ENCODE measurements around the gene UROD.

The UROD gene

DNA sequence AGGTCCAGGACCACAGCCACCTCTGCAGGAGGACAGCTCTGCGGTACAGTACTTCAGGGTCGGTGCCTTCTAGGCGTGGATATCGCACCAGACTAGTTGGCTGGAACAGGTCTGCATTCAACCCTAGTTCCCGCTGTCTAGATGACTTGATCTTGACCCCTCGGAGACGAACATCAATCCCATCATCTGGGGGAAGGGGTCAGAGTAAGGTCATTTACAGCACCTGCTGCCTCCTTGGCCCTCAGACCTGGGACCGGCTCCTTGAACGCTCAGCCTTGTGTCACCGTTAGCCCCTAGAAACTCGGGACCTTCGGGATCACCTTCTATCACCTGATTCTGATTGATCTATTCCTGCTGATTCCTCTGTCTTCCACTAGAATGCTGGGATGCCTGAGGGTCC lies 3.5 kb upstream of the UROD start:
- DNase-seq (ENCODE audit: low read depth in 4 of 4, low spot score in 1 of 4): no peak

DNA sequence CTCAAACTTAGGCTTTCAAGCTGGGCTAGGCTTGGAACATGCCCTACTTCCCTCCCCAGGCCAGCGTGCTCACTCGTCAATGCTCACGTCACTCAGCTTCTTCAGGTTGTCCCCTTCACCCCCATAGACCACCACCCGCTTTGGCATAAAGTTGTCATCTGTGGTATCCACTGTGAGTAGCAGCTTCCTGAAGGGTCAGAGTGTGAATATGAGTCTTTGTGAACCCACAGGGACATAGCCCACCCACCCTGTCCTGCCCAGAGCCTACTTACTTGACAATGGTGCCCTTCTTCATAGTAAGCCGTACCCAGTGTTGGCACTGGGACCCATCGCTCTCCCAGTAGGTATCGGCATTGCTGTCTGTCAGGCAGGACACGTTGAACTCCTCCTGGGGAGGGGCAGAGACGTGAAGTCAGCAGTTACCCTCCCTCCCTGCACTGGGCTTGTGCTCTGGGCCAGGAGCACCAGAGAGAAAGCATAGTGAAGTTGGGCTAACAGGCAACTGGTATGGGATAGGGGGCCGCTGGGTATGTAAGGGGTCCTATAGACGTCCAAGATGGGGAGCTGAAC lies 2.7 kb upstream of the UROD start:
- DNase-seq (ENCODE audit: low read depth in 4 of 4, low spot score in 1 of 4): no peak

DNA sequence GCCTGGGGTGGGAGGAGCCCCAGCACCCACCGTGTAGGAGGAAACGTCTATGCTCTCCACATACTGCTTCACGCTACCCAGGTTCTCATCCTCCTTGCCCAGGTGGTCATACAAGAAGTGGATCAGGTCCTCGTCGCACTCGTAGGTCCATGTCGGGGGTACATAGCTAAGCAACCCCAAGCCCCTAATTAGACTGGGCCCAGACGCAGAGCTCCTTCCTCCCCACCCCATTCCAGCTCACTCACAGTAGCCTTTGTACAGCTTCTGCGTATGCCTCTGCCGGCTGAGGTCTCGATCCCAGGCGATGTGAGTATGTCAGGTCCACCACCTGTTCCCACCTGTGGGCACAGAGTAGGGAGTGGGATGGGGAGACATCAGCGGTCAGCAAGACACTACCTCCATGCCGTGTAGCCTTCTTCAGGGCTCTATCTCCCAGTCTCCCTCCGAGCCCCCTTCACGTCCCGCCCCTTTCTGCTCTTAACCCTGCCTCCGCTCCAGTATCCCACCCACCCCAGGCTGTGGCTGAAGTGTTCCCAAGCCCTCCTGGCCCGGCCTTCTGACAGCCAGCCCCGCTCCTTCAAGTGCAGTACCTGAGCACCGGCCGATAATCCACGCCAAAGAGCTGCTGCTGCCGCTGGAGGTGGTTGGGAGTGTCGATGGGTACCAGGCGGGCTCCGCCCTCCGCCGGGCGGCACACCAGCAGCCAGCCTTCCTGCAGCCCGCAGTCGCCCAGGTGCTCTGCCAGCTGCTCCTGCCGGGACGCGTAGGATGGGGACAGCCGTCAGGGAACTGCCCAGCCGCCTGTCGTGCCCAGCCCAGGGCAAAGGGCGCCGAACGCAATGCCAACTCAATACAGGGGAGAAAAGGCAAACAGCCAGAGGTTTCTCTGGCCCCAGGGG lies 1.8 kb upstream of the UROD start:
- DNase-seq (ENCODE audit: low read depth in 4 of 4, low spot score in 1 of 4): no peak

DNA sequence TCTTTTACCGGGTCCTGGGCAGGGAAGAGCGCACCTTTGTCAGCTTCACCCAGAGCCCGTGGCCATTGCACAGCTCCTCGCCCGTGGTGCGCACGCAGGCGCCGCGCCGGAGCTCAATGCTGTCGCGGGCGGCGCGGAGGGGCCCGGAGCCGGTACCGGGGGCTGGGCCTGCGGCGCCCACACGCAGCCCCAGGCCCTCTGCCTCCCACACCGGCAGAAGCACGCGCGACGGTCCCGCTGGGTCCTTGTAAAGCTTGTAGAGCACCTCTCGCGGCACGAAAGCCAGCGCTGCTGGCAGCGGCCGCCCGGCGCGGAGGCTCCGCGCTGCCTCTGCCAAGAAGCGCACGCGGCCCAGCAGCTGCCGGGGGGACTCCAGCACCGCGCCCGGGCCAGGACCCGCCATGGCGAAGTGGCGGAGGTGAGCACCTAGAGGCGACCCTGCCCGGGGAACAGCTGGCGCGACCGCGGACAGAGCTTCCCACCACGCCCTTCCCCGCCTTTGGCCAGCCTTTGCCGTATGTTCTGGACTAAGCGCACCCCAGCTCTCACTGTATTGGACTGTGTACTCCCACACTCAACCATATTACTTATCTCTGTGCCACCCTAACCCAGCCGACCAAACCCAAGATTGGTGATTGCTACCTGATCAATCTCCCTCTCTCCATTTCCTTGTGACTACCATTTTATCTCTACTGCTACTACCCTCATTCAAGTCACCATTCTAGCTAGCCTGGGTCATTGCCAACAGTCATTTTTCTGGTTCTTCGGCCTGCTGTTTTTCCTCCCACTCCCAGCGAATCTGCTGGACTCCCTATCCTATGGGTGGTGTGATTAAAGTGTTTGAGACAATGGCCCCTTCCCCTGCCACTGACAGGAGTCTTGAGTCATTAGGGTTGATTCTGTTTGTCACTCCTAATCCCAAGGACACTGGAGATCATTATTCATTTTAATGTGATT lies 921 bp upstream of the UROD start, which contains the start of gene HECTD3:
Gene HECTD3 (minus strand): TSS at position 470 of the 957 bp plus-strand sequence. CDS start 67 bp downstream, at position 403.
- DNase-seq (ENCODE audit: low read depth in 4 of 4, low spot score in 1 of 4): peak in 3 of 4 experiments; percentile 45 to 67 (median 48)

DNA sequence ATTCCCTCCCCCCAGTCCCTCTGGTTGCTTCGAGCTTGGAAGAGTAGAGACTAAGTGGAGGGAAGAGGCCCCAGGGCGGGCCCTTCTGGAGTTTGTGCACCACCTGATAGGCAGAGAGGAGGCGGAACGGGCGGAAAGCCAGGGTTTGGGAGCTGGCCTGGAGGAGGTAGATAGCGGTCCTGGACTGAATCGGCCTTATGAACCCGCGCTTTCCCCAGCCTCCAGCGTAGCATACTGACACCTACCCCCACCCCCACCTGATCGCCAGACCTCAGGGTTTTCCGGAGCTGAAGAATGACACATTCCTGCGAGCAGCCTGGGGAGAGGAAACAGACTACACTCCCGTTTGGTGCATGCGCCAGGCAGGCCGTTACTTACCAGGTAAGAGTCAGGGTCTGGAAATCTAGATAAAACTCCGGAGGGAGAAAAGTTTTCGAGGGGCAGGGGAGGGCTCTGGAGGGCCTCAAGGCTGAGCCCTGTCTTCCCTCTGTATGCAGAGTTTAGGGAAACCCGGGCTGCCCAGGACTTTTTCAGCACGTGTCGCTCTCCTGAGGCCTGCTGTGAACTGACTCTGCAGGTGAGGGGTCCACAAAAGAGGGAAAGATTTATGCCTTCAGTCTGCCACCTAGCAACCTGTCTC lies 705 bp downstream of the UROD start:
- peak in 2 of 4 experiments; percentile 27 to 46 for DNase-seq (ENCODE audit: low read depth in 4 of 4, low spot score in 1 of 4)

DNA sequence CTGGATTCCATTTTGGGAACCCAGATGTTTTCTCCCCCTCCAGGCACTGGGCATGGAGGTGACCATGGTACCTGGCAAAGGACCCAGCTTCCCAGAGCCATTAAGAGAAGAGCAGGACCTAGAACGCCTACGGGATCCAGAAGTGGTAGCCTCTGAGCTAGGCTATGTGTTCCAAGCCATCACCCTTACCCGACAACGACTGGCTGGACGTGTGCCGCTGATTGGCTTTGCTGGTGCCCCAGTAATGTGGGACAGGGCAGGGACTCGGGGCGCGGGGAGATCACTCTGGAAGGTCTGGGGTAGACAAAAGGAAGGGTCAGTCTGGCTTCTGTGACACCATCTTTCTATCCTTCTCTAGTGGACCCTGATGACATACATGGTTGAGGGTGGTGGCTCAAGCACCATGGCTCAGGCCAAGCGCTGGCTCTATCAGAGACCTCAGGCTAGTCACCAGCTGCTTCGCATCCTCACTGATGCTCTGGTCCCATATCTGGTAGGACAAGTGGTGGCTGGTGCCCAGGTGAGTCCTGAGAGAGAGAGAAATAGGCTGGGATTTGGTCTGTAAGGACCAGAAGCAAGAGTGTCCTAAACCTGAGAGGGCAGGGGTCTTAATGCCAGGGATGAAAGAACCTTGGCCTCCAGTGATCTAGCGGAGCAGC lies 1.6 kb downstream of the UROD start:
- no peak for DNase-seq (ENCODE audit: low read depth in 4 of 4, low spot score in 1 of 4)

DNA sequence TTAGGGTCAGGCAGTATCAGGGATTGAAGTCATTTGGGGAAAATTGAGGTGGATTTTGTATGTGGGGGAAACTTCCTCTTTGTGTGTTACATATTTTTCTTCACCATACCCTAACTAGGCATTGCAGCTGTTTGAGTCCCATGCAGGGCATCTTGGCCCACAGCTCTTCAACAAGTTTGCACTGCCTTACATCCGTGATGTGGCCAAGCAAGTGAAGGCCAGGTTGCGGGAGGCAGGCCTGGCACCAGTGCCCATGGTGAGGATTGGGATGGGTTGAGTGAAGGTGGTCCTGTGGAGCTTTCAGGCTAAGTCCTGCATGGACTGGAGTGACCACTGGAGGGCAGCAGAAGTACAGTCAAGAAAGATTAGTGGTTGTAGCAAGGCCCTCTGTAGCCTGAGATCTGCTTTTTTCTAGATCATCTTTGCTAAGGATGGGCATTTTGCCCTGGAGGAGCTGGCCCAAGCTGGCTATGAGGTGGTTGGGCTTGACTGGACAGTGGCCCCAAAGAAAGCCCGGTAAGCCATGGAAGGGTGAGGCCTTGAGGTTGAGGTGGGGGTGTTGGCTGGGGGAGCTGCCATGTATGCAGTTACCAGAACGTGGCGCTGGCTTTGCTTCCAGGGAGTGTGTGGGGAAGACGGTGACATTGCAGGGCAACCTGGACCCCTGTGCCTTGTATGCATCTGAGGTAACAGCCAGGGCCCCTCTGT lies 2.4 kb downstream of the UROD start:
- peak; percentile 62 to 67 (median 64) for DNase-seq (ENCODE audit: low read depth in 4 of 4, low spot score in 1 of 4)

DNA sequence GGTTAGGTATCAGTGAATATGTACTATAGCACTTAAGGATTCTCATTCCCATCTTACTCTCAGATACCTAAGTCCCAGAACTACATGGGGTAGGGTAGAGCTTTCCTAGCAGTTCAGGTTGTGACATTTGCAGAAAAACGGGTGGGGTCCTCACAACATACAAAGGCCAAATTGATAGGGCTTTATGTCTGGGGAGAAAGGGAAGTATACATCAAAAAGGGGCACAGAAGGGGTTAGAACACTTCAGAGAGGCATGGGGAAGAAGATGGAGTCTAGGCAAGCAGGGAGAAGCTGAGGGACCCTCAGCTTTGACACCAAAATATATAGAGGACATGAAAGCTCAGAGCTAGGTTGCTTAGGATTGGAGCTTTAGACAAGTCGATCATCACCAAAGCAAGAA lies 3.6 kb downstream of the UROD start:
- DNase-seq (ENCODE audit: low read depth in 4 of 4, low spot score in 1 of 4): no peak

DNA sequence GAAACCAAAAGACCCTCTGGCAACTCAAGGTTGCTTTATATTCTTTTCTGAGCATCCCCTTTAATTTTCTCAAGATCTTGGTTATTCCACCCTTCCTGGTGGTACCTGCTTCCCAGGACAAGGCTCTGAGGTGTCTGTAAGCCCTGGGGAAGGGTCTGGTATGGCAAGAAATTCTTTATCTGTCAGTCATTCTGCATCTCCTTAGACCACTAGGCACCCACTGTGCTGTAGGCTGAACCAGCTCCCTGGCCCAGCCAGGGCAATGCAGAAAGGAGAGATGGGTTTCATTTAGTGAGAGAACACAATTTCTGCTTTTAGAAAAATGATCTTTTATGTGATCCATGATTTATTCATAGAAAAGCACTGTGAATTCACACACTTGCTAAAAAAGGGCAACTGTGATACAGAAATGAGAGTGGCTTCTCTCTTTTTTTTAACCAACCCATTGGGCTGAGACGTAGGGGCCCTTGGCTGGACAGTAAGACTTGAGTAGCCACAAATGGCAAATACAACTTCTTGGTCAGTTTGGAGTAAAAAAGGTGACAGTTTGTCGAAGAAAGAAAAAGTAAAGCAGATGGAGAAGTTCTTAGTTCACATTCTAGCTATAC lies 4.1 kb downstream of the UROD start:
- DNase-seq (ENCODE audit: low read depth in 4 of 4, low spot score in 1 of 4): no peak

DNA sequence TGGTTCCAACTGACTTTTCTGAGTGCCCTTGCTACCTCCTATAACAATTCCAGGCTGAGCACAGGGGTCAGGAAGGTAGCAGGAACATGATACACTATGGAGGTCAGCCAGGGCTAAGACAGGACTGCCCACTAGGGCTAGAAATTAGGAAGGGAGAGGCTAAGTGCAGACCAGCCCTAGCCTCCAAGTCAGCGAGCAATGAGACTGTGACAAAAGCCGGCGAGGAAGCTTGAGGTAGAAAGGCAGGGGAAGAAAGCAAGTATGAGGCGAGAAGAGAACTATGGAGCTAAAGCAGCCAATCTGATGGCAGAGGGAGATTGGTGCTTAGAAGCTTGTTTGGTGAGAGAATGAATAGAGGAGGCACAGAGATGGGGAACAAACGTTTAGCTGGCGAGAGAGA lies 4.7 kb downstream of the UROD start:
- DNase-seq (ENCODE audit: low read depth in 4 of 4, low spot score in 1 of 4): no peak

DNA sequence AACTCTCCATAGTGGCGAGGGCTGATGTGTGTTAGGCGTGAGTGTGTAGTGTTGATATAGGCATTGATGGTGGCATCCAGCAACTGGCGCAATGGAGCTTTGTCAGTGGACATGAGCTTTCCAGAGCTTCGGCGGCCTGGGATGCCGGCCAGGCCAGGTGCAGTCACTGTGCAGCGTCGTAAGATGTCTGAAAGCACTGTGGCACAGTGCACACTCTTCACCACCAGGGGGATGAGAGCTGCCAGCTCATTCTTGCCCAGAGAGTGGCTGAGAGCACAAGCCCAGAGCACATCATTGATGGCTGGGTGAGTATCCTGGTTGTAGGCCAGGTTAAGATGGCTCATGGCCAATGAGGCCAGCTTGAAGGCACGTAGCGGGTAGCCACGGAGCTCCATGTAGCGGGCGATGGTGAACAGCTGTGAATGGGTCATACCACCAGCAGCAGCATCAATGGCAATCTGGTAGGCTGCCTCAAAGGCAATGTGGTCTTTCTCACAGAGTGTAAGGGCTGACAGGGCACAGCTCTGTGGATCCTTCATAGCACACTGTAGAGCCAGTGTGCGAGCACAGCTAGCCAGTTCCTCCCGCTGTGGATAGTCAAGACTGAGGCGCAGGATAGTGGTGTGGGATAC lies 6.7 kb downstream of the UROD start:
- DNase-seq (ENCODE audit: low read depth in 4 of 4, low spot score in 1 of 4): peak in 2 of 4 experiments; percentile 39 to 44

DNA sequence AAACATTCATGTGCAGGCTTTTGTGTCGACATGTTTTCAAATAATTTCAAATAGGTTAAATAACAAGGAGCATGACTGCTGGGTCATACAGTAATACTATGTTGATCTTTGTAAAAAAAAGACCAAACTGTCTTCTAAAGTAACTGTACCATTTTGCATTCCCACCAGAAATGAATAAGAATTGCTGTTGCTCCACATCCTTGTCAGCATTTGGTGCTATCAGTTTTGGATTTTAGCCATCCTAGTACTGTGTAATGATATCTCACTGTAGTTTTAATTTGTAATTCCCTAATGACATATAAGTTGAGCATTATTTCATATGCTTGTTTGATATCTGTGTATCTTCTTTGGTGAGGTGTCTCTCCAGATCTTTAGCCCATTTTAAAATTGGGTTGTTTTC lies 11.6 kb downstream of the UROD start:
- no peak for DNase-seq (ENCODE audit: low read depth in 4 of 4, low spot score in 1 of 4)

DNA sequence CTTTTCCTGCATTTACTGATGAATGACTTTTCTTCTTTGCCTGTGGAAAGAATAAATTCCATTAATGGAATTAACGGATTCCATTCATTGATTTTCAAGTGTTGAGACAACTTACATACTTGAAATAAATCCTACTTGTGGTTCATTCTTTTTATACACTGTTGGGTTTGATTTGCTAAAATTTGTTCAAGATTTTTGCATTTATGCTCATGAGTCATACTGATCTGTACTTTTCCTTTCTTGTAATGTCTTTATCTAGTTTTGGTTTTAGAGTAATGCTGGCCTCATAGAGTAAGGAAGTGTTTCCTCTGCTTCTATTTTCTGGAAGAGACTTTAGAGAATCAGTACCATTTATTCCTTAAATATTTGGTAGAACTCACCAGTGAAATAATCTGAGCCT lies 14.4 kb downstream of the UROD start:
- no peak for DNase-seq (ENCODE audit: low read depth in 4 of 4, low spot score in 1 of 4)

DNA sequence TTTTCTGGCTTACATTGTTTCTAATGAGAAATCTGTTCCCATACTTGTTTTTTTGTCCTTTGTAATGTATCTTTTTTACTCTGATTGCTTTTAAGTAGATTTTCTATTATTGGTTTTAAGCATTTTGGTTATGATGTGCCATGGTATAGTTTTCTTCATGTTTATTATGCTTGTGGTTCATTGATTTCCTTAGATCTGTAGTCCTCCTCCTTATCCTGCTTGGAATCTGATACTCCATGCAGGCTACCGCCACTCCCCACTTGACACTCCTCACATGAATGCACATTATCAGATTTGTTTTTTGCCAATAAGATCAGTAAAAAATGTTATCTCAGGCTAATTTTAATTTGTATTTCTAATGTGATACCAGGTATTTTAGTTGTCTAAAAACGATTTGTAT lies 20.8 kb downstream of the UROD start:
- DNase-seq (ENCODE audit: low read depth in 4 of 4, low spot score in 1 of 4): no peak

DNA sequence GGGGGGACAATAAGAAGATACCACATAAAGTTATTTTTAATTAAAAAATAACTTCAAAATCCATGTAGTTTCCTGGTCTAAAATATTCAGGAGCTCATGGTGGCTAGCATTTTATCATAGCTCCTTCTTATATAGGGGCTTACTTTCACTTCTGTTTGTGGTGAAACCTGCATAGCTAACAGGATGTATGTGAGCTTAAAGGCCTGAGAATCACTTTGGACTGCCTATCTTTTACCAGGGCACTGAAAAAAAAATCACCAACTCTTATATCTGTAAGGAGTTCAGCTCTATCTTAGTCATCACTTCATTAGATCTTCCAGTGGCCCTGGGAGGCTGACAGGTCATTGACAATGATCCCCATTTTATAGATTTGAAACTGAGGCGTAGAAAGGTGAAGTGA lies 21.3 kb downstream of the UROD start:
- no peak for DNase-seq (ENCODE audit: low read depth in 4 of 4, low spot score in 1 of 4)

DNA sequence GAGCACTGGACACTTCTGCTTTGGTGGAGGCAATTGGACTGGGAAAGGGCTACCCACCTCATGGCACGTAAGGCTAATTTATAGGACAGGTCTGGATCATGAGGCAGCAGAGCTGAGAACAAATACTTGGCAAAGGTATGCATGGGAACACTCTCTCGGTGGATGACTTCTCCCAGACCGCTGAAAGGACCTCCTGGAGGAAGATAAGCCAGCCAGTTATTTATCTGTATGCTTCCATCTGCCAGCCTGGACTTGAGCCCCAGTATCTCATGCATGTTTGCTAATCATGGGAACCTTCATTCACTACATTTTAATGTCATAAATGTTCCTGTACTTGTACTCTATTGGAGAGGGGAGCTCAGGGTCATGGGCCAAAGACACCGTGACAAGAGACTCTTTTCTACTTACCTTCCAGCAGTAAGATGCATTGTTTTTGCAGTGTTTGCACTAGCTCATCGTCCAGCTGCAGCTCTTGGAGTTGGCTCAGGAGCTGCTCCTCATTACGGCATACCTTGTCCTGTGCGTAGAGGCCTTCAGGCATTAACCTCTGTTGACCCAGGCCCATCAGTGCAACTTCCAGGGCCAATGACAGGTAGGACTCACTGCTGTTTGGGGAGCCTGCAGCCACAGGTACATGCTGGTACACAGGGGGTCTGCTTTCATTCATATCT lies 23.7 kb downstream of the UROD start:
- no peak for DNase-seq (ENCODE audit: low read depth in 4 of 4, low spot score in 1 of 4)

DNA sequence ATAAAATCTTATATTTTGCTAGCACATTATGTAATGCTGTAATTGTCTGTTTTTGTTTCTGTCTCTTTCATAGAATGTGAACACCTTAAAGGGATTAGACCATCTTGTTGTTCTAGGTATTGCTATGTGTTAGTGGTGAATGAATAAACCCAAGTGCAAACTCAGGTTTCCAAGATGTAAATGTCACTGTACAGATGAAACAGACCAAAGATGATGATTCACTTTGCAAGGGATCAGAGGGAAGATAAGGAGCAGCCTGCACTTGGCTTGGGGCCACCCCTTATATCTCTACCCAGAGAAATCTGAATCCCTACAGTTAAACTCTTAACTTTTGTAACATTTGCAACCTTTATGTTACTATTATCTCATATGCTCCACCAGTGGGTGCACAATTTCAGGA lies 25.4 kb downstream of the UROD start:
- no peak for DNase-seq (ENCODE audit: low read depth in 4 of 4, low spot score in 1 of 4)

DNA sequence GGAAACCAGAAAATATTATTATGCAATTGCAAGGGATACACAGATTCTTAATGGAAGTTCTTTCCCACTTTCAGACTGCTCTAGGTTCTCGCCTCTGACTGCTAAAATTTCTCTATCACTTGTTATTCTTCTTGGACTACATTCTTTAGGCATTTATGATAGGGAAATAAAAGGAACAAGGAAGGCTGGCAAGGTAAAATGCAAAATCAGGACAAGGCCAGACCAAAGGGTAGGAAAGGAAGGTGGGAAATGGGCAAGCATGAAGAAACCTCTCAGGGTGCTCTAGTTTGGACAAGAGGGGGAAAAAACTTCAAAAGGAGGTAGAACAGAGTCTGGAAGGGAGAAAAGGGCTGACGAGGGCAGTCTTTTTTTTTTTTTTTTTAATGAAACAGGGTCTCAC lies 26.2 kb downstream of the UROD start:
- DNase-seq (ENCODE audit: low read depth in 4 of 4, low spot score in 1 of 4): no peak

All from stimulated activated CD4-positive, alpha-beta T cell treated with anti-CD3 and anti-CD28 coated beads, Interleukin-1b, Interleukin-23, amount 100 ng/mL, for 24 hours (primary cell).